GM19099 (cell line): ENCODE measurements around the gene MUSK.

Source experiments
- POLR2A ChIP-seq: IDR thresholded peaks from 3 replicates; pipeline ENCODE4 v1.6.1; 2011; ENCODE audit warnings: low read depth; ENCODE audit not compliant: insufficient read length; ENCODE audit errors: extremely low read depth

The MUSK gene

DNA sequence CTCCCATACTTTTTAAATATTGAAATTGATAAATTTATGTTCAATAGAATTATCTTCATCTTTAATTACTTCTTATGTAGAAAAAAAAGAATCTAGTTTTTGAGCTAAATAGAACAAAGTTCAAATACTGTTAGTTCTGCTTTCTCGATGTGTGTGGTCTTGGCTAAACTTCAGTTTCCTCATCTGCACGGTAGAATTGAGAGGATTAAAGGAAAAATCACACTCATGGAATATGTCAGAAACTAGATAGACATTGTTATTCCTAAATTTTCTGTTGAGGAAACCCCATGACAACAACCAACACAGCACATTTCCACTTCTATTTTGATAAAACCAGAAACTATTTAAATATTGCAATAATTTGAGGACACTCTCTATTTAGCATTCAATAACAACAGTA is 100.3 kb downstream of the MUSK start:
- no peak for TF ChIP-seq POLR2A

- no peak for TF ChIP-seq POLR2A
Measured at GRCh38 chr9:110769667-110770066, 101.1 kb downstream of the MUSK start.

- no peak for TF ChIP-seq POLR2A
Measured at GRCh38 chr9:110775724-110776123, 107.1 kb downstream of the MUSK start.

DNA sequence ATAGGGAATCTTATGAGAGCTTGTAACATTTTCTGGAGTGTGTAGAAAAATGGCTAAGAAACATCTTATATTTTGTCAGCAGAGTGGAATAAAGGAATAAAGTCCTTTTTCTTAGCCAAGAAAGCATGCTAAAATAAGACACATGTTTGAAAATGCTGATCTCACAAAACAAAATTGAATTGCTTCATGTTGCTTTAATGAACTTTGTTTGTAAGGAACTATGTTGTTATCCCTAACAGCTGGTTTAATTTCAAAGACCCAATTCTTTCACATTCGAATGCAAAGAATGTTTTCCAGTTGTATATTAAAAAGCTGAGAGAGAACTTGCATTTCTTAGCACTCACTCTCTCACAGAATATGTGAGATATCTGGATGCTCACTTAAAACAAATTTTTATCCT is 107.6 kb downstream of the MUSK start:
- no peak for TF ChIP-seq POLR2A

GRCh38 chr9:110777196-110777875 is 108.7 kb downstream of the MUSK start:
- no peak for TF ChIP-seq POLR2A

- TF ChIP-seq POLR2A, result no peak
Measured at GRCh38 chr9:110777876-110778215, 109.3 kb downstream of the MUSK start.

GRCh38 chr9:110782701-110783100 is 114.1 kb downstream of the MUSK start:
- no peak for TF ChIP-seq POLR2A

DNA sequence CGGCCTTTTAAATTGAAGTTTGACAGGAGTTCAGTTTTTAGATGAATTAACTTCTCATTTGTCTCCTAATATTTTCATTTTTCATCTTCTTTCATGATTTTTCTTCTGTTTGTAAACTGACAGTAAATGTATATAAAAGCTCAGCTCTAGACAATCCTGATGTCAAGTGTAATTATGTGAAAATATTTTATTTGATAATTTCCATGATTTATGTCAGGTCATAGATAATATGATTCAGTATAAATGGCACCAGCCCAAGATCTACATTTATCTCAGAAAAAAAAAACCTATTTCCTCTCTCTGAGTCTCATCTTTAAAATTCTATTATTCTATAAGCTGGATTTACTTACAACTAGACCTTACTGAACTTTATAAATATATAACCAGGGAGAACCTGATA is 115.7 kb downstream of the MUSK start:
- TF ChIP-seq POLR2A, result no peak

- TF ChIP-seq POLR2A, result no peak
Measured at GRCh38 chr9:110785166-110785565, 116.6 kb downstream of the MUSK start.

GRCh38 chr9:110788871-110789270 is 120.3 kb downstream of the MUSK start:
- TF ChIP-seq POLR2A, result no peak

DNA sequence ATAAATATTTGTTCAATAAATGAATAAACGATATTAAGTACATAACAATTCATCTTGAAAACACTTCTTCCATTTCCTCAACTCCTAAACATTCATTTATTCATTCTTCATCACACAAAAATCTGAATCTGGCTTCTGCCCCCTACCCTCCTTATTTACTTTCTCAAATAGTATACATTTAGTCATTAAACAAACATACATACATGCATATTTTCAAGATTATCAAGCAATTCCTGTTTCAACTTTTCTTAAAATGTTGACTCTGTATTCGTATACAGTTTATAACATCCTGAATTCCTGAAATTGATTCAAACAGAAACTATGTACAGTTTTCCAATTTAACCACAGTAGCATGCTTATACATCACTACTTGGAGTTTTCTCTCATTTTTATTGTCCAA is 129.0 kb downstream of the MUSK start:
- no peak for TF ChIP-seq POLR2A

- TF ChIP-seq POLR2A, result no peak
Measured at GRCh38 chr9:110799396-110799795, 130.8 kb downstream of the MUSK start.

DNA sequence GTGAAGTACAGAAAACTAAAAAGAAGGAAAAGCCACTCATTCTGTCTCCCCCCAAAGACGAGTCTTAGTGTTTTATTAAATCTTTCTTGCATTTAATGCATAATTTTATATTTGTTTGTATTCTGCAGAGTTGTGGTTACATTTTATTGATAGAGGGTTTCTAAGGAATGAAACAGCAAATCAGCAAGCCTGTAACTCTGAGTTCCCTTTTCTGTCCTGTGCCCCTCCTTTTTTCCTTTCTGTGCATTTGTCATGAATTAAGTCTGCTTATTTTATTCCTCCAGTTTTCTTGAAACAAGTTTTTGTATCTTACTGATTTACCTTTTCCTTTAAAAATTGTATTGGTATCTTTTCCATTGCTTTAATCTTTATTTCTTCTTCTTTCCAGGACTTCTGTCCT is 132.8 kb downstream of the MUSK start:
- TF ChIP-seq POLR2A, result no peak

- no peak for TF ChIP-seq POLR2A
Measured at GRCh38 chr9:110802416-110803035, 133.9 kb downstream of the MUSK start.

GRCh38 chr9:110807956-110808598 is 139.5 kb downstream of the MUSK start:
- TF ChIP-seq POLR2A, result no peak

DNA sequence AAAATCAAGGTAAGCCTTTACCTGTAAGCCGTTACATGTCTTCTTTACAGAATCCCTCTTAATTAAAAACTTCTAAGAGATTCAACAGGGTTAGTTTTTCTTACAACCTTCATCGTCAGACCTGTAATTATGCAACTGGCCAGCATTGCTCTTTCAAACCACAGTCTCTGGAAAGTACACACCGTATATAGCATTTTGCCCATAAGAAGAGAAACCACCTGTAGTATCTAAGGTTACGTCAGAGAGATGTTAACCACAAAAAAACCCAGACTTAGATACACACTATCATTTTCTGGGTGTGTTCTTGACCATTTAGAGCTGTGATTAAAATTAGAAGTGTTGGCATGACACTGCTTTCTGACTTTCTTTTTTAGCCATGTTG is 140.0 kb downstream of the MUSK start:
- no peak for TF ChIP-seq POLR2A
